Measurements from ENCODE around the gene CNOT2.
"Not testable (repeated sequence)": the region's sequence is repeated elsewhere in the genome, so short reads cannot be mapped to it uniquely, and the experiment has no call there.

The CNOT2 gene

DNA sequence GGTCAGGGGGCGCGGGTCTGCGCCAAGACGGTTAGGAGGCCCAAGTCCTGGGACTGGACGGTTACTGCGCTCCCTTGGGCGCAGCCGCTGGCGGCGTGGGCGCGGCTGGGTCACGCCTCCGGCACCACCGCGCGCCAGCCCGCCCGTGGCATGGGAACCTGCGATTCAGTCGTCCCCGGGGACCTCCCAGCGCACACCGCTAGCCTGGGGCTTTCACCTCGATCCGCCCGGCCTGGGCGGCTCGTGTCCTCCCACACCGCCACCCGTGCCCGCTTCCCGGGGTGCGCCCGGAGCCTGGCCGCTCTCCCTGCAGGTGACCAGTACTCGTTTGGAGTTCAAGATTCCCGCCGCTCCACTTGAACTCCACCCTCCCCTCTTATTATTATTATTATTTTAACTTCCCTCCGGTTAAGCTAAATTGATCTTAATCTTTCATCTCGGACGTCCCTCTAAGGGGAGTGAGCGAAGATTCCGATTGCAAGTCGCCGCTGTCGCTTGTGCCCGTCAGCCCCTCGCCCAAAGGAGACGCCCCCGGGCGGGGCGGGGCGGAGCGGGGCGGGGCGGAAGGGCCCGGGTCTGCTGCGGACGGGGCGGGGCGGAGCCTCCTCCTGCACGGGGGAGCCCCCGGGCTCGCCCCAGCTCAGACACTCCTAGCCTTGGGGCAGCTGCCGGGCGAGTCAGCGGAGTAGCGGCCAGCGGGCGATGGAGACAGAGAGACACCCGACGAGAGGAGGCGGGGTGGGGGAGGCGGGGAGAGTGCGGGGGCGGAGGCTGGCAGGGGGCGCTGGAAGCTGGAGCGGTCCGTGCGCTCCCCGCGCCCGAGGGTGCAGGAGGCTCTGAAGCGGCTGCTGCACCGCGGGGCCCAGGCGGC lies 122.7 kb downstream of the CNOT2 start, which contains the start of gene KCNMB4:
Gene KCNMB4, plus strand, starts transcription at position 643 of the 871 bp plus-strand sequence. CDS start 445 bp downstream, outside the sequence.
- DNase-seq (ENCODE audit: low spot score): no peak

DNA sequence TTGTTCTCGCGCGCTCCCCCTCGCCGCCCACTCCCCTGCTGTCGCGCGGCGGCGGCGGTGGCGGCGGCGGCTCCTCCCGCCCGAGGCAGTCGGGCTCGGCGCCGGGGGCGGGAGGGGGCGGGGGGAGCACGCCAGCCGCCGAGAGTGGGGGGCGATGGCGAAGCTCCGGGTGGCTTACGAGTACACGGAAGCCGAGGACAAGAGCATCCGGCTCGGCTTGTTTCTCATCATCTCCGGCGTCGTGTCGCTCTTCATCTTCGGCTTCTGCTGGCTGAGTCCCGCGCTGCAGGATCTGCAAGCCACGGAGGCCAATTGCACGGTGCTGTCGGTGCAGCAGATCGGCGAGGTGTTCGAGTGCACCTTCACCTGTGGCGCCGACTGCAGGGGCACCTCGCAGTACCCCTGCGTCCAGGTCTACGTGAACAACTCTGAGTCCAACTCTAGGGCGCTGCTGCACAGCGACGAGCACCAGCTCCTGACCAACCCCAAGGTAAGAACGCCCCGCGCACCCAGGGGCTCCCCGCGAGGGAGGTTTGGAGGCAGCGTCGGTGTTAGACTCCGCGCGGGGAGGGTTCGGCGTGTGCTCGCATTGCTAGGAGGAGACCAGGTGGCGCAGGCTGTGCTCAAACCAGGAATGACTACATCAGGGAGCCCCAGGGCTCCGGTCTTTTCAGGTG lies 123.5 kb downstream of the CNOT2 start:
- no peak for DNase-seq (ENCODE audit: low spot score)

GRCh38 chr12:70367258-70368141 lies 124.3 kb downstream of the CNOT2 start:
- DNase-seq (ENCODE audit: low spot score): no peak

DNA sequence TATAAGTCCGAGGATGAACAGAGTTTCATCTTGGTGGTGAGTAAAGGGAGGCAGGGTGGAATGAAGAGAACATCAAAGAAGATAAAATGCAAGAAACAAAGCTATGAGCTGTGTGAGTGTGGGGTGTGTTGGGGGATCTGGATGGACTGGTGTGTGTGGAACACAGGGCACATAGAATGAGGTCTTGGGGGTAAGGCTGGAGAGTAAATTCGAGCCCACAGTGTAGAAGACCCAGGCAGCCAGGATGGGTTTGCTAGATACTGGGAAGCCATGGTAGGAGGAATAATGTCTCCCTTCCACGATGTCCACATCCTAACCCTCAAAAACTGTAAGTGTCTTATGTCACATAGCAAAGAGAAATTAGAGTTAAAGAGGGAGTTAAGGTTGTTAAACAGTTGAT lies 129.6 kb downstream of the CNOT2 start:
- no peak for DNase-seq (ENCODE audit: low spot score)

DNA sequence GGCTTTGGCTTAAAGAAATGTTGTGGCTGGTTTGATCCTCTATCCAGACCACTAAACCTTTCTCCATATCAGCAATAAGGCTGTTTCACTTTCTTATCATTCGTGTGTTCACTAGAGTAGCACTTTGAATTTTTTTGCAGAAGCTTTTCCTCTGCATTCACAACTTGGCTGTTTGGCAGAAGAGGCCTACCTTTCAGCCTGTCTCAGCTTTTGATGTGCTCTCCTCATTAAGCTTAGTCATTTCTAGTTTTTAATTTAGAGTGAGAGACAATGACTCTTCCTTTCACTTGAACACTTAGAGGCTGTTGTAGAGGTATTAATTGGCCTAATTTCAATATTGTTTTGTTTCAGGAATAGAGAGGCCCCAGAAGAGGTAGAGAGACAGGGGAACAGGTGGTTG lies 136.6 kb downstream of the CNOT2 start:
- DNase-seq (ENCODE audit: low spot score): no peak

GRCh38 chr12:70383484-70383883 lies 140.3 kb downstream of the CNOT2 start:
- DNase-seq (ENCODE audit: low spot score): no peak

GRCh38 chr12:70383886-70384285 lies 140.7 kb downstream of the CNOT2 start:
- no peak for DNase-seq (ENCODE audit: low spot score)

DNA sequence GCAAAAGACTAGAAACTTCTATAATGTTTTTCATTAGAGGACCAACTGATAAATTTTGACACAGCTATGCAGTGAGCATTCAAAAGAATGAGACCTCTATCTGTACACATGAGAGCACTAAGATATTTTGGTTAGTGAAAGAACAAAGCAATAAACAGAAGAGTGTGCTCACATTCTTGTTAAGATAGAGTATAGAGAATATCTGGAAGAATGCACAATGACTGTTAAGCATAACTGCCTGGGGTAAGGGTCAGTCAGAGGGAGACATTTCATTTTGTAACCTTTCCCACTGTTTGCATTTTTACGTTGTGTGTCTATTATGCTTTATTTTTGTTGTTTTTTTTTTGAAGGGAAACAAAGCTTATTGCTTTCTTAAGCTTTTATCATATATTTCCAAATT lies 143.5 kb downstream of the CNOT2 start:
- DNase-seq (ENCODE audit: low spot score): no peak

GRCh38 chr12:70389678-70390077 lies 146.4 kb downstream of the CNOT2 start:
- no peak for DNase-seq (ENCODE audit: low spot score)

- not testable (repeated sequence) for DNase-seq (ENCODE audit: low spot score)
These were observed 149.4 kb downstream of the CNOT2 start for GRCh38 chr12:70392631-70393030.

GRCh38 chr12:70393787-70394499 lies 150.7 kb downstream of the CNOT2 start:
- DNase-seq (ENCODE audit: low spot score): peak; percentile 40

DNA sequence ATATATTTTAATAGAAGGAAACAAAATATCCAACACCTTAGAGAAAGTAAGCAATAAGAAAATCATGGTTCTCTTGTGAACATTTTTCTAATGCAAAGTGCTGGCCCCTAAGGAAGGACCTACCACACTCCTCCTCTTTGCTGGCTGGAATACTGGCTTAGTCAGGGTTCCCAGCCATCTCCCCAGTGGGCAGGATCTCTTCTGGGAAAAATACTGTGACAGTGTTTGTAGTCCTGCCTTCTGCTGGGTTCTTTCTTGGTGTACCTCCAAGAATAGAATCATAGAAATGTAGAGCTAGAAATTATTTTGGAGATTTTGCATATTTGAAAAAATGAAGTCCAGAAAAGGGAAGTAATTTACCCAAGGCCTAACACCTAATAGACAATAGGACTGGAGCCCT lies 154.8 kb downstream of the CNOT2 start:
- DNase-seq (ENCODE audit: low spot score): no peak

DNA sequence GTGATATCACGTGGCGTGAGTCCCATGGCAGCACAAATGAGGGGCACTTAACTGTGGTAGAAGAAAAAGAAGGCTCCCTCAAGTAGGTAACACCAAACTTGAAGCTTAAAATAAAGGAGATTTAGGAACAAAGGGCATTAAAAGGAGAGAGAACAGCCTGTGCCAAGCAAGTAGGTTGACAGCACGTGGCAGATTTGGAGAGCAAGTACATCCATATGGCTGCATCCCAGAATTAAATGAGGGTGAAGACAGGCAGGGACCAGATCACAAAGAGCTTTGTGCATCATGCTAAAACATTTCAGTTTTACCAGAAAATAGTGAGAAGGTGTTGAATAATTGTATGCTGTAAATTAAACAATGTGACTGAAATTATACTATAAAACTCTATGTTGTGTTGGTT lies 155.6 kb downstream of the CNOT2 start:
- no peak for DNase-seq (ENCODE audit: low spot score)

- no peak for DNase-seq (ENCODE audit: low spot score)
These were observed 156.1 kb downstream of the CNOT2 start for GRCh38 chr12:70399311-70399710.

DNA sequence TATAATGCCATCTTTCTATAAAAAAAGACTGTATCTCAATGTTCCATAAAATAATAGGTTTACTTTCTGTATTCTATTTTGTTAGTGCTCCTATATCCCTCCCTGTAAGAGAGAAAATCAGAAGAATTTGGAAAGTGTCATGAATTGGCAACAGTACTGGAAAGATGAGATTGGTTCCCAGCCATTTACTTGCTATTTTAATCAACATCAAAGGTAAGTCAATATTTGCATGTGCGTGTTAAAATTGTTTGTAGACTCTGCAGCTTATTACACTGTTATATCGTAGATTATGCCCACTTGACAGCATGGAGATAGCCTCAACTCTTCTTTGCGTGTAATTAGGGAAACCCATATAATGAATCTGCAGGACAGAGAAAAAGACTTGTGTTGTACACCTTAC lies 156.9 kb downstream of the CNOT2 start:
- DNase-seq (ENCODE audit: low spot score): no peak

DNA sequence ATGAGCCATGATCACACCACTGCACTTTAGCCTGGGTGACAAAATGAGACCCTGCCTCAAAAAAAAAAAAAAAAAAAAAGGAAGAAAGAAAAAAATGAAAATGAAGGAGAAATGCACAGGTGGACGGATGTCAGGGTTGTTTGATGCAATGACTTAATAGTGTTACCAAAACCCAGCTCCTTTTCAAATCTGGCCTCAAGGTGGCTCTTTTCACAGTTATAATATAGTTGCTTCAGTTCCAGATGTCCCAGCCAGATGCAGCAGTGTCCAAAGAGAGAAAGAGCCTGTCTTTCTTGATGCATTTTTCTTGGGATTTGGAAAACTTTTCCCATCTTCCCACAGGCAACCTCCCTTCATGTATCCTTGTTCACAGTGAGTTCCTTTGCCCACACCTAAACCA lies 159.4 kb downstream of the CNOT2 start:
- no peak for DNase-seq (ENCODE audit: low spot score)

GRCh38 chr12:70403826-70404225 lies 160.6 kb downstream of the CNOT2 start:
- DNase-seq (ENCODE audit: low spot score): no peak
